OCI-LY7 (cell line): ENCODE measurements around the gene KCTD5. TPM values are rescaled to one million over a fixed set of nuclear protein-coding genes. Genes with fewer than 3 reads are reported as not detected.
"Not testable (repeated sequence)": the region's sequence is repeated elsewhere in the genome, so short reads cannot be mapped to it uniquely, and the experiment has no call there.

Source experiments
- BruUV-seq: library from RNA; stranded (reverse); fragments of 400-500 nt; replicated peaks from 2 replicates; lab custom pipeline; 2021; lab: Mats Ljungman, UMichigan
- CTCF ChIA-PET: fragments of 300-600 bp; sonication (Branson Sonifier 250); formaldehyde crosslinking; loops from one replicate; lab custom pipeline; 2022; ENCODE audit warnings: antibody characterized with exemption; ENCODE audit not compliant: unreplicated experiment; lab: Charles Lee
- POLR2A ChIA-PET: fragments of 300-600 bp; sonication (Branson Sonifier 250); formaldehyde crosslinking; loops from one replicate; lab custom pipeline; 2022; ENCODE audit warnings: antibody characterized with exemption; lab: Charles Lee
- DNase-seq: peaks from one replicate; pipeline ENCODE4 v3.0.0-alpha.2; 2015; ENCODE audit warnings: low spot score
- H2AFZ ChIP-seq: fragments of 200-600 bp; sonication (generic), shearing (Covaris generic); 2 replicates; pipeline ENCODE4 v1.6.1; 2014; ENCODE audit warnings: mild to moderate bottlenecking, antibody characterized with exemption, low read length, moderate library complexity
- H3K27ac ChIP-seq: fragments of 200-600 bp; sonication (generic); 2 replicates; pipeline ENCODE4 v1.5.1; 2014; ENCODE audit warnings: mixed run types, low read depth, mild to moderate bottlenecking, moderate library complexity, low read length, inconsistent platforms; ENCODE audit not compliant: poor library complexity, severe bottlenecking
- H3K36me3 ChIP-seq: fragments of 200-600 bp; sonication (generic); 2 replicates; pipeline ENCODE4 v1.6.1; 2014; ENCODE audit warnings: mild to moderate bottlenecking, antibody characterized with exemption, low read length, moderate library complexity, mixed read lengths; ENCODE audit not compliant: insufficient read depth
- H3K4me1 ChIP-seq: fragments of 200-600 bp; sonication (generic); 2 replicates; pipeline ENCODE4 v1.5.1; 2014; ENCODE audit warnings: mild to moderate bottlenecking, low read length; ENCODE audit not compliant: insufficient read depth, poor library complexity, severe bottlenecking
- H3K4me2 ChIP-seq: fragments of 200-600 bp; sonication (generic); 2 replicates; pipeline ENCODE4 v1.6.1; 2014; ENCODE audit warnings: mild to moderate bottlenecking, low read length
- H3K4me3 ChIP-seq: fragments of 200-600 bp; sonication (generic); 2 replicates; pipeline ENCODE4 v1.5.1; 2014; ENCODE audit warnings: mild to moderate bottlenecking, low read depth, low read length; ENCODE audit not compliant: poor library complexity, severe bottlenecking
- H3K79me2 ChIP-seq: fragments of 200-600 bp; sonication (generic); 2 replicates; pipeline ENCODE4 v1.6.1; 2016; ENCODE audit warnings: low read depth, mild to moderate bottlenecking, low read length, moderate library complexity, mixed read lengths; ENCODE audit not compliant: insufficient read depth
- H3K9me2 ChIP-seq: fragments of 200-600 bp; sonication (generic); 2 replicates; pipeline ENCODE4 v1.6.1; 2016; ENCODE audit warnings: mild to moderate bottlenecking, low read length, mixed read lengths; ENCODE audit not compliant: insufficient read depth
- H3K9me3 ChIP-seq: fragments of 200-600 bp; sonication (generic); 2 replicates; pipeline ENCODE4 v1.6.1; 2014; ENCODE audit warnings: mild to moderate bottlenecking, mixed run types, low read length, mixed read lengths
- H4K20me1 ChIP-seq: fragments of 200-600 bp; sonication (generic); 2 replicates; pipeline ENCODE4 v1.6.1; 2014; ENCODE audit warnings: mild to moderate bottlenecking, antibody characterized with exemption, low read length, moderate library complexity, mixed read lengths; ENCODE audit not compliant: insufficient read depth
- CTCF ChIP-seq: fragments of 200-600 bp; sonication (generic); conservative IDR thresholded peaks from 2 replicates; pipeline ENCODE4 v1.5.1; 2014; ENCODE audit warnings: mild to moderate bottlenecking, antibody characterized with exemption, low read length, moderate library complexity, mixed read lengths
- EZH2phosphoT487 ChIP-seq: fragments of 200-600 bp; sonication (generic); IDR thresholded peaks from 2 replicates; pipeline ENCODE4 v1.6.1; 2018; ENCODE audit warnings: low read depth, borderline replicate concordance, mild to moderate bottlenecking, mixed run types, antibody characterized with exemption, low read length, moderate library complexity, mixed read lengths
- intact Hi-C: fragments of 100-400 bp; cut with micrococcal nuclease; formaldehyde crosslinking; loops from one replicate; pipeline ENCODE4 v1.10.0; 2022; ENCODE audit not compliant: unreplicated experiment
- total RNA-seq, 2 experiments: library from RNA; depleted of rRNA in 1 of 2; stranded (reverse); fragments of >200 nt in 1 of 2; shearing (Covaris generic) in 1 of 2; gene quantifications; 2 replicates each; pipeline ENCODE4 v1.2.3, GENCODE V29; 2014 to 2022

Gene KCTD5
- total RNA-seq, 2 experiments from 2014 or later = 25.8 to 34.6 TPM

DNA sequence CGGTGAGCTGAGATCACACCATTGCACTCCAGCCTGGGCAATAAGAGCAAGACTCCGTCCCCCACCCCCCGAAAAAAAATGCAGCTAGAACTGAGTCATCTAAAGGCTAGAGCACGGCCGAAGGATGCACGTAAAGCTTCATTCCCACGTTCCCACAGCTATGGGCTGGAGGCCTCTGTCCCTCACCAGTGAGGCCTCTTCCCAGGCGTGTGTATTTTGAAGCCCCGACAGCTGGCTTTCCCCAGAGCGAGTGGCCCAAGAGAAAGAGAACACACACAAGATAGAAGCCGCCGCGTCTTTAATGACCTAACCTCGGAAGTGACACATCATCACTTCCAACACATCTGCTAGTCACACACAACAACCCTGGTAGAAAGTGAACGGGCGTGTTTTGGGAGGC lies 6.6 kb upstream of the KCTD5 start:
- Histone ChIP-seq H3K36me3 (peaks cover 3% of the 10 kb centered on the region; the same call in 1 of the 2 replicates), H3K4me1 (peaks cover 16% of the 10 kb centered on the region), H3K4me2 (no peak overlapping the region), H3K4me3 (no peak overlapping the region), H3K9me3 (no peaks in the 10 kb centered on the region), H4K20me1 (peaks cover 5% of the 10 kb centered on the region; the same call in 1 of the 2 replicates), H3K9me2 (no peaks in the 10 kb centered on the region), H2AFZ (no peak overlapping the region), H3K27ac (no peak overlapping the region), H3K79me2 (peaks cover 9% of the 10 kb centered on the region; the same call in 1 of the 2 replicates)
- CTCF ChIA-PET = no interaction called here
- POLR2A ChIA-PET = no interaction called here
- no peak for DNase-seq
- no peak for TF ChIP-seq EZH2phosphoT487
- no peak for TF ChIP-seq CTCF
- intact Hi-C loops = loop anchor here (10.0 kb wide), 1 partner anchor 141 kb away; the partner anchor contains the start of genes CEMP1 and PDPK1
- no TSS peak for BruUV-seq

- H3K9me2 ChIP-seq, DNase-seq, H4K20me1 ChIP-seq, H3K4me3 ChIP-seq, CTCF ChIA-PET, H3K4me2 ChIP-seq, H3K9me3 ChIP-seq, H3K36me3 ChIP-seq, H3K27ac ChIP-seq, BruUV-seq, POLR2A ChIA-PET, H2AFZ ChIP-seq: not testable (repeated sequence)
- intact Hi-C loops = loop anchor here (10.0 kb wide), 1 partner anchor 142 kb away; the partner anchor contains the start of genes CEMP1 and PDPK1
- Histone ChIP-seq H3K79me2 (peaks cover 19% of the 10 kb centered on the region), H3K4me1 (peaks cover 13% of the 10 kb centered on the region)
Measured at GRCh38 chr16:2676937-2677336, 5.4 kb upstream of the KCTD5 start.

DNA sequence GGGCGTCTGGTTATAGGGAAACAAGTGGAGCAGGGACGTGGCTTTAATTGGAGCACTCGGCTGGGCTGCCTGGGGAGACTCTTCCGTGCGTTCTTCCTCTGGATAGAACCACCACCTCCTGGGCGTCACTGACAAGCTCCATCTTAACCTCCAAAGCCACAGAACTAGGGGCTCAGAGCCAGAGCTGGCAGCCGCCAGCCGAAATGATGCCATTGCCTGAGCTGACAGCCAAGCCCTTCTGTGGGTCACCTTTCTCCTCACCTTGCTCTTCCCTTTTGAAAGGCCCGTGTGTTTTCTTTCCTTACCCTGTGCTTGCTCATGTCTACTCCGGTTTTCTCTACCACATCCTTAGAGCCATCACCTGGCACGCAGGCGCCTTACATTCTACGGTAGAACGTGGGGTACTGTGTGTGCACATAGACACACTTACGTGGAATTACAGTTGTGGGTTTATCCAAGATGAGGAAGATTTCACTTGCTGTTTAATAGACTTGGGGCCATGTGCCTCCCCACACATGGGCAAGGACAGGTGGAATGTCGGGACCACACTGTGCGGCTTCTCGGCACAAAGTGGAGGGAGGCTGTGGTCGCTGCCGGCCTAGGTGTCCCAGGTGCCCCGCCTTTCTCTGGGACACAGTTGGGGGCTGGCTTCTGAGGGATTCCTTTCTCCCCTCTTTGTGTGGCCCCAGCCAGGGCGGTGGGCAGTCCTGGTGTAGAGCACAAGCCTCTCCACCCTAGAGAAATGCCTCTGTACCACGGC lies 3.9 kb upstream of the KCTD5 start:
- intact Hi-C loops = loop anchor here (10.0 kb wide), 1 partner anchor 144 kb away; the partner anchor contains the start of genes CEMP1 and PDPK1
- POLR2A ChIA-PET = not testable (repeated sequence)

DNA sequence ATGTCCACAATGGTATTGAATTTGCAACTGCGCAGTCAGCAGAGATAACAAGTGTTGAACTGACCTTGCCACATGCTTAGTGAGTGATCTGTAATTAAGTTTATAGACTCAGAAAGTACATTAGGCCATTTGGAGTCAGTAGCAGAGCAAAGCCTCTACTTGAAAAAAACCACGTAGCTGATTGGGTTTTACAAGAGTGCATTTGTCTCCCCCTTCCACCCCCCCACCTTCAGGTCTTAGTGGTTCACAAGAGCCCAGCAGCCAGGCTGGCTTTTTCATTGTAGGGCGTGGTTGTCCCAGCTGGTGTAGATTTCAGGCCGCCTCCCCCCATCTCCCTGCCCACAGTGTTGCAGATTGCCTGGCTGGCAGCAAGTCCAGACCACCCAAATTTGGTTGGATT lies 2.4 kb upstream of the KCTD5 start:
- H3K4me2 ChIP-seq, H3K36me3 ChIP-seq, CTCF ChIA-PET, H3K4me1 ChIP-seq, H2AFZ ChIP-seq, DNase-seq, POLR2A ChIA-PET, H3K27ac ChIP-seq, BruUV-seq, H3K9me2 ChIP-seq, H4K20me1 ChIP-seq, H3K4me3 ChIP-seq, H3K9me3 ChIP-seq: not testable (repeated sequence)
- intact Hi-C loops = loop anchor here (10.0 kb wide), 1 partner anchor 145 kb away; the partner anchor contains the start of genes CEMP1 and PDPK1
- peaks cover 21% of the 10 kb centered on the region for H3K79me2 ChIP-seq

More for the DNA sequence above, 3.9 kb upstream of the KCTD5 start:
- H3K9me2 ChIP-seq, H3K4me3 ChIP-seq, H2AFZ ChIP-seq, H3K27ac ChIP-seq, H3K36me3 ChIP-seq, H3K4me1 ChIP-seq, BruUV-seq, H3K4me2 ChIP-seq, CTCF ChIA-PET, H4K20me1 ChIP-seq, DNase-seq, H3K9me3 ChIP-seq: not testable (repeated sequence)
- H3K79me2 ChIP-seq = peaks cover 21% of the 10 kb centered on the region

DNA sequence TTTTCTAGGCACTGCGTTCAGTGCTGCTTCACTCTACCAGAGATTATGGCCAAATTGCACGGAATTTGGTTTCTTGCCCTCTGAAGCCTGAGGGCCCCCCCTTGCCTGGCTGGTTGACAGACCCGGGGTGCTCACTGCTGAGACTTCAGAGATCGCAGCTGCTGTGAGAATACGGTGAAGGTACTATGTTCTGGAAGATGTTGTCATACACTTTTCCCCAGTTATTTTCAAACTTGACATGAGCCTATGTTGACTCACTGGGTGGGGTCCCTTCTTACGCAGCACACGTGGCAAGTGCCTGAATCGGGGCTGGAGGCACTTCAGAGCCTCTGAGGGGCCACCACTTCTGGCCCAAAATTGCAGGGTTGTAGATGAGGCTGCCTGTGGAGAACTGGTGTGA lies 2.0 kb upstream of the KCTD5 start:
- H3K9me2 ChIP-seq, H3K4me3 ChIP-seq, CTCF ChIA-PET, H2AFZ ChIP-seq, intact Hi-C loops, DNase-seq, H3K9me3 ChIP-seq, H3K27ac ChIP-seq, H3K4me2 ChIP-seq, BruUV-seq, H4K20me1 ChIP-seq, H3K4me1 ChIP-seq, H3K36me3 ChIP-seq: not testable (repeated sequence)
- POLR2A ChIA-PET = interaction anchor here (0.6 kb wide), 2 partner anchors 20 to 72 kb away, joined by 3 to 4 read pairs; partner anchors contain the start of gene SRRM2
- H3K79me2 ChIP-seq = peaks cover 21% of the 10 kb centered on the region
